Fibroblast of mammary gland (primary cell): ENCODE results near the gene PHACTR1.

Experiments
- DNase-seq: peaks from one replicate; pipeline ENCODE4 v3.0.0-alpha.2; 2010; ENCODE audit warnings: low read depth
- H3K4me3 ChIP-seq: 2 replicates; pipeline ENCODE4 v1.5.1; 2011; ENCODE audit warnings: low read depth, mild to moderate bottlenecking, low read length, moderate library complexity; ENCODE audit not compliant: control insufficient read depth
- CTCF ChIP-seq: conservative IDR thresholded peaks from 2 replicates; pipeline ENCODE4 v1.5.1; 2011; ENCODE audit warnings: low read depth, low read length, inconsistent platforms; ENCODE audit not compliant: control insufficient read depth, insufficient read depth

PHACTR1 gene

GRCh38 chr6:12851123-12851695 lies 134.6 kb downstream of the PHACTR1 start:
- TF ChIP-seq CTCF = no peak
- DNase-seq = peak; percentile 59
- H3K4me3 ChIP-seq = no peak overlapping the region

- DNase-seq = no peak
- no peak for TF ChIP-seq CTCF
- H3K4me3 ChIP-seq = no peak overlapping the region
Observed at GRCh38 chr6:12861603-12862002, 145.0 kb downstream of the PHACTR1 start.

GRCh38 chr6:12865117-12865516 lies 148.6 kb downstream of the PHACTR1 start:
- DNase-seq = no peak
- no peak for TF ChIP-seq CTCF

GRCh38 chr6:12865671-12866181 lies 149.2 kb downstream of the PHACTR1 start:
- DNase-seq = no peak
- no peak for TF ChIP-seq CTCF
- H3K4me3 ChIP-seq = no peak overlapping the region

More at GRCh38 chr6:12865117-12865516, 148.6 kb downstream of the PHACTR1 start:
- H3K4me3 ChIP-seq = no peak overlapping the region

GRCh38 chr6:12866422-12867029 lies 150.0 kb downstream of the PHACTR1 start:
- H3K4me3 ChIP-seq = no peak overlapping the region
- TF ChIP-seq CTCF = no peak
- no peak for DNase-seq

- no peak for DNase-seq
- TF ChIP-seq CTCF = no peak
- no peak overlapping the region for H3K4me3 ChIP-seq
Observed at GRCh38 chr6:12869816-12870432, 153.4 kb downstream of the PHACTR1 start.

- peak; percentile 8 for DNase-seq
- H3K4me3 ChIP-seq = no peak overlapping the region
- TF ChIP-seq CTCF = no peak
Observed at GRCh38 chr6:12873691-12874090, 157.1 kb downstream of the PHACTR1 start.
